GM12801 (cell line): ENCODE data around the gene BIRC7.

Source experiments
- TF ChIP-seq, protein P1 (sequence below): IDR thresholded peaks from one replicate; pipeline ENCODE4 v1.5.1; 2011; ENCODE audit warnings: control low read depth; ENCODE audit not compliant: insufficient read length; ENCODE audit errors: extremely low read depth

The BIRC7 gene

GRCh38 chr20:63223121-63223825 is 12.4 kb upstream of the BIRC7 start:
- TF ChIP-seq, protein P1, sequence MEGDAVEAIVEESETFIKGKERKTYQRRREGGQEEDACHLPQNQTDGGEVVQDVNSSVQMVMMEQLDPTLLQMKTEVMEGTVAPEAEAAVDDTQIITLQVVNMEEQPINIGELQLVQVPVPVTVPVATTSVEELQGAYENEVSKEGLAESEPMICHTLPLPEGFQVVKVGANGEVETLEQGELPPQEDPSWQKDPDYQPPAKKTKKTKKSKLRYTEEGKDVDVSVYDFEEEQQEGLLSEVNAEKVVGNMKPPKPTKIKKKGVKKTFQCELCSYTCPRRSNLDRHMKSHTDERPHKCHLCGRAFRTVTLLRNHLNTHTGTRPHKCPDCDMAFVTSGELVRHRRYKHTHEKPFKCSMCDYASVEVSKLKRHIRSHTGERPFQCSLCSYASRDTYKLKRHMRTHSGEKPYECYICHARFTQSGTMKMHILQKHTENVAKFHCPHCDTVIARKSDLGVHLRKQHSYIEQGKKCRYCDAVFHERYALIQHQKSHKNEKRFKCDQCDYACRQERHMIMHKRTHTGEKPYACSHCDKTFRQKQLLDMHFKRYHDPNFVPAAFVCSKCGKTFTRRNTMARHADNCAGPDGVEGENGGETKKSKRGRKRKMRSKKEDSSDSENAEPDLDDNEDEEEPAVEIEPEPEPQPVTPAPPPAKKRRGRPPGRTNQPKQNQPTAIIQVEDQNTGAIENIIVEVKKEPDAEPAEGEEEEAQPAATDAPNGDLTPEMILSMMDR: no peak

GRCh38 chr20:63223826-63224207 is 11.9 kb upstream of the BIRC7 start:
- TF ChIP-seq, protein P1: no peak

GRCh38 chr20:63224412-63225081 is 11.2 kb upstream of the BIRC7 start:
- TF ChIP-seq, protein P1: no peak

GRCh38 chr20:63225082-63225454 is 10.6 kb upstream of the BIRC7 start:
- TF ChIP-seq, protein P1: no peak

DNA sequence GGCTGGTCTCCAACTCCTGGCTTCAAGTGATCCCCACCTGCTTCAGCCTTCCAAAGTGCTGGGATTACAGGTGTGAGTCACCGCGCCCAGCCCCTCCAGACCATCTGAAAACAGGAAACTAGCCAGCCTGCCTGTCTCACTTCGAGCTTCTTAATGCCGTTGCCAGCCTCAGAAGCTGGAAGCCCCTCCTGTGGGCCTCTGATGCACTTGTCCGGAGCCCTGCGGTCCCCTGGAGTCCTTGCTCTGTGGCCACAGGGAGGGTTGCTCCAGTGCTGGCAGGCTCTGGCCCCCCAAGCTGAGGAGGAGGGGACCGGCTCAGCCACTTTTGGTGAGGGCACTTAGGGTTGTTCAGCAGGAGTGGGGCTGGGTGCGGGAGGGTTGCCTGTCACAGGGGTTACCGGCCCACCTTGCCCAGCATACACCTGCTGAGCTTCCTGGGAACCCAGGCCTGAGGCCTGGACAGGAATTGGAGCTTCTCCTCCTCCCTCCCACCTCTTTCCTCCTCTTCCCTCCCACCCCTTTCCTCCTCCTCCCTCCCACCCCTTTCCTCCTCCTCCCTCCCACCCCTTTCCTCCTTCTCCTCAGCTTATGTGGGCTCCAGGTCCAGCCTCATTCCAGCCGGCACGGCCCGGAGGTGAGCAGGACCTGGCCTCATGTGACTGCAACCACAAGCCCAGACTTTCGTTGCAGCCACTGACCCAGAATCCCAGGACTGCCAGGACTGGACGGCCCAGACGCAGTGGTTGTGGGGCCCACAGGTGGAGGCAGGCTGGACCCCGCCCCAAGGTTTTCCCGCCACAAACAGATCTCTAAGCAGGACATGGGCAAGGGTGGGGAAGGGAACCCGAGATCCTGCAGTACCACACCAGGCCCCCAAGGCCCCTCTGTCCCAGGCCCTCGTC is 9.4 kb upstream of the BIRC7 start:
- TF ChIP-seq, protein P1: no peak

- TF ChIP-seq, protein P1: no peak
Measured at GRCh38 chr20:63227260-63227659, 8.4 kb upstream of the BIRC7 start.

DNA sequence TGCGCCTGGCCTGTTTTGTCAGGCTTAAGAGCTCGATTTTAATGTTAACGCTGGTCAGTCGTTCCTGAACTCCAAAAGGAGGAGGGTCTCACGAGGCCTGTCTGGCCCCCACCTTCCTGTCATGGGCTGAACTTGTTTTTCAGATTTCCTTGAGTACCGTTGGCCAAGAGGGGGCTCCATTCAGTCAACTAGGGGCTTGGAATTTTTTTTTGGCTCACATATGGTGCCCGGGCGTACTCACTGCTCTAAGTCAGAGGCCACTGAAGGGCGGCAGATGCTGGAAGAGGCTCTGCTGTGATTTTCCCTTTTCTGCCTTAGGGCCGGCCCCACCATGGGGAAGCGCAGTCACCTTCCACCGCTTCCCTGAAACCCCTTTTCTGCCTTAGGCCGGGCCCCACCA is 6.9 kb upstream of the BIRC7 start:
- TF ChIP-seq, protein P1: no peak
